EH (cell line): ENCODE results near the gene FOXO6.

Experiments
- DNase-seq: peaks from one replicate; pipeline ENCODE4 v3.0.0-alpha.2; 2015; ENCODE audit warnings: low read depth

FOXO6 gene

GRCh38 chr1:41360786-41361494 is at the start of gene FOXO6:
TSS of gene FOXO6 (plus strand) at chr1:41361434.
- peak; percentile 97 for DNase-seq

GRCh38 chr1:41312991-41313645 is 48.1 kb upstream of the FOXO6 start:
- DNase-seq, result no peak

GRCh38 chr1:41313661-41314131 is 47.5 kb upstream of the FOXO6 start:
- no peak for DNase-seq

- peak; percentile 51 for DNase-seq
Observed at GRCh38 chr1:41314376-41315145, 46.7 kb upstream of the FOXO6 start.

- DNase-seq, result peak; percentile 49
Observed at GRCh38 chr1:41315146-41315822, 46.0 kb upstream of the FOXO6 start.

GRCh38 chr1:41315871-41316270 is 45.4 kb upstream of the FOXO6 start:
- DNase-seq, result no peak

GRCh38 chr1:41317361-41317760 is 43.9 kb upstream of the FOXO6 start:
- peak; percentile 77 for DNase-seq

GRCh38 chr1:41318135-41318534 is 43.1 kb upstream of the FOXO6 start:
- DNase-seq, result no peak

- DNase-seq, result peak; percentile 24
Observed at GRCh38 chr1:41319106-41319755, 42.0 kb upstream of the FOXO6 start.

GRCh38 chr1:41319807-41320711 is 41.2 kb upstream of the FOXO6 start:
- no peak for DNase-seq

GRCh38 chr1:41320895-41321676 is 40.1 kb upstream of the FOXO6 start:
- DNase-seq, result no peak

GRCh38 chr1:41322101-41322661 is 39.1 kb upstream of the FOXO6 start:
- DNase-seq, result no peak

- DNase-seq, result peak; percentile 46
Observed at GRCh38 chr1:41322835-41323234, 38.4 kb upstream of the FOXO6 start.

- no peak for DNase-seq
Observed at GRCh38 chr1:41323243-41323642, 38.0 kb upstream of the FOXO6 start.

- peak; percentile 57 for DNase-seq
Observed at GRCh38 chr1:41325801-41326200, 35.4 kb upstream of the FOXO6 start.

GRCh38 chr1:41327383-41327999 is 33.7 kb upstream of the FOXO6 start:
- no peak for DNase-seq

- no peak for DNase-seq
Observed at GRCh38 chr1:41328001-41328615, 33.1 kb upstream of the FOXO6 start.

- no peak for DNase-seq
Observed at GRCh38 chr1:41328780-41329640, 32.2 kb upstream of the FOXO6 start.
